SK-N-MC (cell line): ENCODE results near the gene C1QL4.

Source experiments
- EZH2 ChIP-seq: fragments of 200-600 bp; sonication (generic); IDR thresholded peaks from one replicate; pipeline ENCODE4 v1.6.1; 2017; ENCODE audit warnings: antibody characterized with exemption
- POLR2AphosphoS5 ChIP-seq: IDR thresholded peaks from 2 replicates; pipeline ENCODE4 v1.6.1; 2012; ENCODE audit warnings: mild to moderate bottlenecking, low read depth, low read length, borderline replicate concordance

DNA sequence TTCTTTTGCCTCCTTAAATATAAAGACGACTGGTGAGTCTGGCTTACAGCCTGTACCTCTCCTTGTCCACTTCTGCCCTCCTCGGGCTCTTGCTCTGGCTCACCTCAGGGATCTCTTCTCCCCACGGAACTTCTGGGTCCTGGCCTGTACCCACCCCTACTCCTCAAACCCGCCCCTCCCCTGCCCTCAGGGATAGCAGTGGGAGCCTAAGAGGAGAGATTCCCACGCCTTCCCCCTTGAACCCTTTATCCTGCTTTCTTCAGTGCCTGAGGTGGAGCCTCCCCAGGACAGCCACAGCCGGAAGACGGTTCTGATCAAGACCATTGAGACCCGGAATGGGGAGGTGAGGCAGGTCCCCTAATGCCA, 39.3 kb downstream of the C1QL4 start:
- no peak for TF ChIP-seq EZH2
- TF ChIP-seq POLR2AphosphoS5 = no peak
